GM12873 (cell line): ENCODE data around the gene LTBP2.

ENCODE experiments used
- TF ChIP-seq, protein P1 (sequence below): IDR thresholded peaks from 2 replicates; pipeline ENCODE4 v1.5.1; 2012; ENCODE audit warnings: low read depth, mild to moderate bottlenecking, moderate library complexity, low read length, control low read depth; ENCODE audit not compliant: insufficient read depth; ENCODE audit errors: missing control alignments

LTBP2 gene

DNA sequence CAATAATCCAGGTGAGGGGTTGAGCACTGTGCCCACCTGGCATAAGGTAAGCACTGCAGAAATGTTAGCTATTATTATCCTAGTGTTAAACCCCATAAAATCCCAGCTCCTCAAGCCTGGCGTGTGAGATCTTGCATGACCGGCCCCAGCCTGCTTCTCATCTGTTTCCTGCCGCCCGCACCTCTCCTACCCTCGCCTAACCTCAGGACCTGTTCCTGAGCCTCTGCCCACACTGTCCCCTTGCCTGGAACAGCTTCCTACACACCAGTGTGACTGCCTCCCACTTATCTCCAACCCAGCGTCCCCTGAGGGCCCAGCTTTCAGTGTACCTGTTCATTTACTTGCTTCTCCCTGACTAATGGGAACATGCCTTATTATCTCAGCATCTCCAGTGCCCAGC is 93.8 kb downstream of the LTBP2 start:
- TF ChIP-seq, protein P1, sequence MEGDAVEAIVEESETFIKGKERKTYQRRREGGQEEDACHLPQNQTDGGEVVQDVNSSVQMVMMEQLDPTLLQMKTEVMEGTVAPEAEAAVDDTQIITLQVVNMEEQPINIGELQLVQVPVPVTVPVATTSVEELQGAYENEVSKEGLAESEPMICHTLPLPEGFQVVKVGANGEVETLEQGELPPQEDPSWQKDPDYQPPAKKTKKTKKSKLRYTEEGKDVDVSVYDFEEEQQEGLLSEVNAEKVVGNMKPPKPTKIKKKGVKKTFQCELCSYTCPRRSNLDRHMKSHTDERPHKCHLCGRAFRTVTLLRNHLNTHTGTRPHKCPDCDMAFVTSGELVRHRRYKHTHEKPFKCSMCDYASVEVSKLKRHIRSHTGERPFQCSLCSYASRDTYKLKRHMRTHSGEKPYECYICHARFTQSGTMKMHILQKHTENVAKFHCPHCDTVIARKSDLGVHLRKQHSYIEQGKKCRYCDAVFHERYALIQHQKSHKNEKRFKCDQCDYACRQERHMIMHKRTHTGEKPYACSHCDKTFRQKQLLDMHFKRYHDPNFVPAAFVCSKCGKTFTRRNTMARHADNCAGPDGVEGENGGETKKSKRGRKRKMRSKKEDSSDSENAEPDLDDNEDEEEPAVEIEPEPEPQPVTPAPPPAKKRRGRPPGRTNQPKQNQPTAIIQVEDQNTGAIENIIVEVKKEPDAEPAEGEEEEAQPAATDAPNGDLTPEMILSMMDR = no peak

DNA sequence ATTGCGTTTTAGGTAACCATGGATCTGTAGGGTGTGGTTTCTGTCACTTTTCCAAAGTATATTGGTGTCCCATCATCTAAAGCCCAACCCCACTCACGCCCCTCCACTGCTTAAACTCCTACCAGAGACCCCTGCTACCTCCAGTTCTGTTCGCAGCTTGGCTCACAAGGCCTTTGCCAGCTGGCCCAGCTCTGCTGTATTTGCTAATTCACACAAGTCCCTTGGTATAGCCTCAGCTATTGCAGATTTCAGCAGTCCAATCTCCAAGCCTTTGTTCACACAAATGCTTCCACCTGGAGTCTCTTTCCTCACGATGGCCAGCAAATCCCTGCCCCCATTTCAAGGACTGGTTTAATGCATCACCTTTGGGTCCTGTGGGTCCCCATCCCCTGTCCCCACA is 94.3 kb downstream of the LTBP2 start:
- TF ChIP-seq, protein P1 = no peak

- TF ChIP-seq, protein P1 = no peak
Observed at GRCh38 chr14:74516451-74517160, 95.4 kb downstream of the LTBP2 start.

DNA sequence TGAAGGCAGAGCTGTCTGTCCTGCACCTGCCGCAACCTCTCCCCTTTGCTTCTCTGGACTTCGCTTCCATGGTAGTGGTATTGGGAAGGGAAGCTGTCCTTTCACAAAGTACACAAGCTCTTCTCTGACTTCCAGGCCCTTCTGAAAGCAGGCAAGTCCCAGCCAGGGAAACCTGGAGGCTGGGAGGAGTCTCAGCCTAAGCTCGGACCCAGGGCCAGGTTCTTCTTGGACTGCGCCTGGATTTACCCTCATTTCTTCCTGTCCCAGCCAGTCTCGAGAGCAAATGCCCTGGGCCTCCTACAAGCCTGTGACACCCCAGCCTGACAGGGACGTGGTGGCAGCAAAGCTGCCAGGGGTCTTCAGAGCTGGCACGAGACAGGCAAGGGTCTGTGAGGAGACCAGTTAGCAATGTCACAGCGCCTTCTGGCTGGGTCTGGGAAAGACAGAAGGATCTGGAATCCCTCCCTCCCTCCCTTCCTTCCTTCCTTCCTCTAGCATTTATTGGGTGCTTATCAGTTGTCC is 96.1 kb downstream of the LTBP2 start:
- TF ChIP-seq, protein P1 = no peak

DNA sequence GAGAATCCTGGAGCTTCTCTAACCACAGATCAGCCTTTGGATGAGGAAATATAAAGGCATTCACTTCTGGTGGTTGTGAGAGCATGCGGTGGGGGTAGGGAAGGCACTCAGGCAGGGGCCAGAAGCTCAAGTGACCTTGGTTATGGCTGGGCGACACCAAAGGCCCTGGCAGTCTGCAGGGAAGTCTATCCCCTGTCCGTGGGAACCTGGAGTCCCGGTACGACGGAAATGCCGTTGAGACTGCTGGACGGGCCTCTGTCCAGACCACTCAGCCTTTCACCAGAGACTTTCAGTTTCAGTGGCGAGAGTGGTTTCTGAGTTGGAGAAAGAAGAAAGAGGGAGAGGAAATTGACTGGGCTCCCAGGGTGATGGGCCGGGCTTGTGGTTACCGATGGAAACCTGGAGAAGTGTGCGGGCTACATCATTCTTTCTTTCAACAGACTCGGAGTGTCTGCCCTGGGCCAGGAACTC is 97.5 kb downstream of the LTBP2 start:
- TF ChIP-seq, protein P1 = no peak

- TF ChIP-seq, protein P1 = no peak
Observed at GRCh38 chr14:74511966-74512830, 99.8 kb downstream of the LTBP2 start.

- TF ChIP-seq, protein P1 = no peak
Observed at GRCh38 chr14:74510959-74511409, 101.1 kb downstream of the LTBP2 start.
